HepG2 (cell line): ENCODE results near the gene S100A10. TPM values are rescaled to one million over a fixed set of nuclear protein-coding genes. Genes with fewer than 3 reads are reported as not detected.

ENCODE experiments used
- ATAC-seq: fragments of 200-7000 bp; cut with Tn5 transposase; 3 replicates; pipeline ENCODE4 v1.9.1; 2020; ENCODE audit warnings: mild to moderate bottlenecking, moderate library complexity
- BruUV-seq: library from RNA; stranded (reverse); fragments of 400-500 nt; replicated peaks from 2 replicates; lab custom pipeline; 2021; lab: Mats Ljungman, UMichigan
- CTCF ChIA-PET: fragments of 300-600 bp; formaldehyde crosslinking; extraction: SDS; loops from one replicate; lab custom pipeline; 2021; ENCODE audit warnings: low total read pairs, inconsistent platforms, low intra/inter-chr PET ratio; lab: Yijun Ruan, JAX
- POLR2A ChIA-PET: fragments of 350-600 bp; sonication (Branson Sonifier 250); formaldehyde crosslinking; loops from one replicate; lab custom pipeline; 2020; ENCODE audit warnings: antibody characterized with exemption, inconsistent platforms; lab: Yijun Ruan, JAX
- DNase-seq: peaks from one replicate; pipeline ENCODE4 v3.0.0-alpha.2; 2015; ENCODE audit warnings: low spot score
- FAIRE-seq: peaks from 3 replicates; lab custom pipeline; 2011; peaks lifted over from hg19 to GRCh38; lab: Jason Lieb, UNC
- H2AFZ ChIP-seq: one replicate; pipeline ENCODE4 v1.6.1; 2011; ENCODE audit warnings: low read length, inconsistent platforms
- H3K27ac ChIP-seq: fragments of 300-600 bp; 3 replicates; pipeline ENCODE4 v1.8.0; 2011; ENCODE audit warnings: mixed run types, mild to moderate bottlenecking, mixed read lengths, low read length, inconsistent platforms; ENCODE audit not compliant: insufficient read depth; ENCODE audit errors: extremely low read length
- H3K27me3 ChIP-seq, 2 experiments: fragments of 200-600 bp in 1 of 2; 2 replicates in 1 of 2; 3 replicates in 1 of 2; pipeline versions ENCODE4 v1.6.0 to v1.8.0; 2011; ENCODE audit warnings: low read length in 2 of 2, mild to moderate bottlenecking in 2 of 2, moderate library complexity in 2 of 2, inconsistent platforms in 1 of 2; ENCODE audit not compliant: insufficient read depth in 2 of 2, control insufficient read depth in 1 of 2
- H3K36me3 ChIP-seq, 2 experiments: fragments of 200-600 bp in 1 of 2; replicated peaks in 1 of 2; 2 replicates in 1 of 2; 3 replicates in 1 of 2; pipeline versions ENCODE4 v1.5.1 to v1.8.0; 2011; ENCODE audit warnings: low read length in 2 of 2, inconsistent platforms in 1 of 2; ENCODE audit not compliant: insufficient read depth in 2 of 2, control insufficient read depth in 1 of 2
- H3K4me1 ChIP-seq: 2 replicates; pipeline ENCODE4 v1.5.1; 2012; ENCODE audit warnings: low read length, inconsistent platforms; ENCODE audit not compliant: insufficient read depth
- H3K4me2 ChIP-seq: 2 replicates; pipeline ENCODE4 v1.6.0; 2011; ENCODE audit warnings: low read depth, low read length, inconsistent platforms
- H3K4me3 ChIP-seq, 3 experiments: fragments of 200-600 bp in 1 of 3; sonication (generic), shearing (Covaris generic) in 1 of 3; replicated peaks in 1 of 3; 2 replicates each; pipeline ENCODE4 v1.5.1; 2011 to 2016; ENCODE audit warnings: low read length in 3 of 3, inconsistent platforms in 2 of 3, low read depth in 2 of 3, mild to moderate bottlenecking in 2 of 3, control low read depth in 1 of 3, mixed read lengths in 1 of 3; ENCODE audit not compliant: insufficient read depth in 1 of 3
- H3K79me2 ChIP-seq: one replicate; pipeline ENCODE4 v1.6.1; 2011; ENCODE audit warnings: low read length, inconsistent platforms; ENCODE audit not compliant: insufficient read depth
- H3K9ac ChIP-seq: 2 replicates; pipeline ENCODE4 v1.6.0; 2011; ENCODE audit warnings: mild to moderate bottlenecking, low read depth, low read length, inconsistent platforms; ENCODE audit not compliant: insufficient read depth
- H3K9me3 ChIP-seq: 2 replicates; pipeline ENCODE4 v1.5.1; 2012; ENCODE audit warnings: mild to moderate bottlenecking, low read length
- H4K20me1 ChIP-seq: 2 replicates; pipeline ENCODE4 v1.6.0; 2011; ENCODE audit warnings: inconsistent platforms, mild to moderate bottlenecking, low read length, moderate library complexity; ENCODE audit not compliant: insufficient read depth
- CSRNP1 ChIP-seq: sonication (generic); formaldehyde crosslinking; IDR thresholded peaks from 2 replicates; pipeline ENCODE4 v1.8.1; 2023; ENCODE audit warnings: mild to moderate bottlenecking, missing genetic modification reagents
- DZIP1 ChIP-seq: sonication (generic); formaldehyde crosslinking; IDR thresholded peaks from 2 replicates; pipeline ENCODE4 v1.5.0; 2020; ENCODE audit warnings: mild to moderate bottlenecking, missing genetic modification reagents
- MYC ChIP-seq: sonication (generic); formaldehyde crosslinking; IDR thresholded peaks from 2 replicates; pipeline ENCODE4 v1.9.0; 2021; ENCODE audit warnings: missing genetic modification reagents, borderline replicate concordance
- ZNF44 ChIP-seq: sonication (generic); formaldehyde crosslinking; IDR thresholded peaks from 2 replicates; pipeline ENCODE4 v1.5.1; 2020; ENCODE audit warnings: mild to moderate bottlenecking, missing genetic modification reagents
- WGBS: methylation state at CpG from one replicate; pipeline ENCODE4 v1.1.6; 2017; ENCODE audit warnings: low lambda C conversion rate; 5-methylcytosine and 5-hydroxymethylcytosine counted together
- in situ Hi-C: cut with HindIII; loops from 2 replicates; pipeline ENCODE4 v1.10.0; 2017; ENCODE audit warnings: low pct_unique_long_range_greater_than_20kb; ENCODE audit not compliant: extremely low pct_ligation_motif_present
- intact Hi-C: fragments of 100-400 bp; cut with micrococcal nuclease; formaldehyde crosslinking; loops from one replicate; pipeline ENCODE4 v1.10.0; 2022; ENCODE audit not compliant: unreplicated experiment
- polyA plus RNA-seq, 8 experiments: library from polyadenylated mRNA; depleted of rRNA in 3 of 8; stranded (reverse) in 7 of 8; unstranded in 1 of 8; fragments of >200 nt; fragmentation: Illumina TruSeq in 4 of 8; extraction: Trizol in 4 of 8; gene quantifications; 2 replicates each; pipeline versions ENCODE4 v1.2.1 to v1.2.3, GENCODE V29; 2011 to 2016; ENCODE audit warnings: low read depth in 4 of 8, missing spikeins in 1 of 8, mixed read lengths in 1 of 8; ENCODE audit not compliant: insufficient read depth in 1 of 8
- total RNA-seq, 5 experiments: library from RNA; depleted of rRNA; stranded (reverse); fragments of >200 nt; fragmentation: Illumina TruSeq; extraction: Trizol; gene quantifications; 2 replicates each; pipeline ENCODE4 v1.2.3, GENCODE V29; 2016; ENCODE audit warnings: low read depth in 1 of 5

S100A10 gene
- total and polyA plus RNA-seq, 2 of the 13 experiments (the other 11 are each of a cell fraction or from before 2014, with no cell fraction given): 16.8 to 28.7 TPM

- no peak overlapping the region for H3K4me2 ChIP-seq
Observed at GRCh38 chr1:151944126-151944856, 49.4 kb downstream of the S100A10 start.

More at GRCh38 chr1:151944126-151944856, 49.4 kb downstream of the S100A10 start:
- Histone ChIP-seq H3K4me1 (peaks cover 12% of the 10 kb centered on the region), H3K4me3 (no peak overlapping the region), H3K27me3 (no peaks in the 10 kb centered on the region; a peak in 2 of 5 replicates), H3K36me3 (no peaks in the 10 kb centered on the region), H3K79me2 (no peaks in the 10 kb centered on the region), H2AFZ (no peak overlapping the region), H3K9ac (no peak overlapping the region), H3K27ac (no peak overlapping the region), H3K9me3 (no peaks in the 10 kb centered on the region), H4K20me1 (no peaks in the 10 kb centered on the region)
- DNase-seq: no peak
- ChIA-PET CTCF (no interaction called here), POLR2A (no interaction called here)
- no peak for ATAC-seq
- intact Hi-C loops (no loop called here), in situ Hi-C loops (no loop called here)
- FAIRE-seq: no peak
- 39% methylated on average over 6 of the region's 7 CpGs for WGBS
- no peak for TF ChIP-seq DZIP1 (CRISPR knock-in tag)
- TF ChIP-seq MYC (CRISPR knock-in tag): no peak
- no peak for TF ChIP-seq CSRNP1 (CRISPR knock-in tag)
- TF ChIP-seq ZNF44 (CRISPR knock-in tag): no peak
- no TSS peak for BruUV-seq
